Glutamatergic neuron (in vitro differentiated cells): ENCODE measurements around the gene PRR29. TPM values are rescaled to one million over a fixed set of nuclear protein-coding genes. Genes with fewer than 3 reads are reported as not detected.

Source experiments
- DNase-seq: peaks from one replicate; pipeline ENCODE4 v3.0.0; 2022
- H3K27ac Mint-ChIP-seq: one replicate; pipeline ENCODE4 v1.8.0; 2020; ENCODE audit warnings: mild to moderate bottlenecking, mixed read lengths, inconsistent platforms; ENCODE audit not compliant: unreplicated experiment
- H3K27me3 Mint-ChIP-seq: one replicate; pipeline ENCODE4 v1.8.0; 2020; ENCODE audit warnings: mild to moderate bottlenecking, moderate library complexity, mixed read lengths, inconsistent platforms; ENCODE audit not compliant: unreplicated experiment
- H3K36me3 Mint-ChIP-seq: one replicate; pipeline ENCODE4 v1.8.0; 2020; ENCODE audit warnings: mild to moderate bottlenecking, mixed read lengths, inconsistent platforms; ENCODE audit not compliant: unreplicated experiment
- H3K4me1 Mint-ChIP-seq: one replicate; pipeline ENCODE4 v1.8.0; 2020; ENCODE audit warnings: mild to moderate bottlenecking, low read depth, mixed read lengths, inconsistent platforms; ENCODE audit not compliant: unreplicated experiment
- H3K4me3 Mint-ChIP-seq: one replicate; pipeline ENCODE4 v1.8.0; 2020; ENCODE audit warnings: mild to moderate bottlenecking, mixed read lengths, inconsistent platforms; ENCODE audit not compliant: unreplicated experiment
- H3K9me3 Mint-ChIP-seq: one replicate; pipeline ENCODE4 v1.8.0; 2020; ENCODE audit warnings: mild to moderate bottlenecking, moderate library complexity, mixed read lengths, inconsistent platforms; ENCODE audit not compliant: unreplicated experiment
- total RNA-seq: library from RNA; stranded (reverse); fragmentation: NEBNext Ultra II Directional; extraction: Animal tissue kit (Norgen Biotek cat#: 25700); gene quantifications from one replicate; pipeline ENCODE4 v1.2.1, GENCODE V29; 2021; ENCODE audit not compliant: unreplicated experiment
- TF ChIP-seq, protein P1 (sequence below): fragments of 200-600 bp; sonication (generic); IDR thresholded peaks from one replicate; pipeline ENCODE4 v1.5.0; 2021; ENCODE audit not compliant: partially characterized antibody, unreplicated experiment

The PRR29 gene
- total RNA-seq, 1 donor from 2014 or later = not detected

DNA sequence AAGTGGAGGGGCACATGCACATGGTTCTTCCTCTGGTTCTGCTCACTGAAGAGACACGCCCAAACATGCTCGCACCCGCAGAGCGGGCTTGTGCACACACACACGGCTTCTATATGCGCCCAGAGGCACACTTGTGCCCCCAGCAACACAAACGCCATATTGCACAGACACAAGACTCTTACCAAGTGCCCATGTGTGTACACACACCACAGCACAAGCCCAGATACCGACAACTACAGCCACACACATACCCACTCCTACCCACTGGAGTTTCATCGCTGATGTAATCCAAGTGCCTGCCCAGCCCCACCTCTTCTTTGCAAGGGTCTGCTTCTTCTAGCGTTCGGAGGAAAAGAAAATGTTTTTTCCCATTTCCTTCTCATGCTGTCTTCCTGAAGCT lies 6.5 kb upstream of the PRR29 start:
- Mint-ChIP-seq H3K27ac (no peak overlapping the region), H3K36me3 (no peaks in the 10 kb centered on the region), H3K9me3 (peaks cover 11% of the 10 kb centered on the region), H3K4me3 (no peak overlapping the region), H3K4me1 (peaks cover 14% of the 10 kb centered on the region), H3K27me3 (peaks cover 16% of the 10 kb centered on the region)
- TF ChIP-seq, protein P1, sequence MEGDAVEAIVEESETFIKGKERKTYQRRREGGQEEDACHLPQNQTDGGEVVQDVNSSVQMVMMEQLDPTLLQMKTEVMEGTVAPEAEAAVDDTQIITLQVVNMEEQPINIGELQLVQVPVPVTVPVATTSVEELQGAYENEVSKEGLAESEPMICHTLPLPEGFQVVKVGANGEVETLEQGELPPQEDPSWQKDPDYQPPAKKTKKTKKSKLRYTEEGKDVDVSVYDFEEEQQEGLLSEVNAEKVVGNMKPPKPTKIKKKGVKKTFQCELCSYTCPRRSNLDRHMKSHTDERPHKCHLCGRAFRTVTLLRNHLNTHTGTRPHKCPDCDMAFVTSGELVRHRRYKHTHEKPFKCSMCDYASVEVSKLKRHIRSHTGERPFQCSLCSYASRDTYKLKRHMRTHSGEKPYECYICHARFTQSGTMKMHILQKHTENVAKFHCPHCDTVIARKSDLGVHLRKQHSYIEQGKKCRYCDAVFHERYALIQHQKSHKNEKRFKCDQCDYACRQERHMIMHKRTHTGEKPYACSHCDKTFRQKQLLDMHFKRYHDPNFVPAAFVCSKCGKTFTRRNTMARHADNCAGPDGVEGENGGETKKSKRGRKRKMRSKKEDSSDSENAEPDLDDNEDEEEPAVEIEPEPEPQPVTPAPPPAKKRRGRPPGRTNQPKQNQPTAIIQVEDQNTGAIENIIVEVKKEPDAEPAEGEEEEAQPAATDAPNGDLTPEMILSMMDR = no peak
- DNase-seq = no peak

DNA sequence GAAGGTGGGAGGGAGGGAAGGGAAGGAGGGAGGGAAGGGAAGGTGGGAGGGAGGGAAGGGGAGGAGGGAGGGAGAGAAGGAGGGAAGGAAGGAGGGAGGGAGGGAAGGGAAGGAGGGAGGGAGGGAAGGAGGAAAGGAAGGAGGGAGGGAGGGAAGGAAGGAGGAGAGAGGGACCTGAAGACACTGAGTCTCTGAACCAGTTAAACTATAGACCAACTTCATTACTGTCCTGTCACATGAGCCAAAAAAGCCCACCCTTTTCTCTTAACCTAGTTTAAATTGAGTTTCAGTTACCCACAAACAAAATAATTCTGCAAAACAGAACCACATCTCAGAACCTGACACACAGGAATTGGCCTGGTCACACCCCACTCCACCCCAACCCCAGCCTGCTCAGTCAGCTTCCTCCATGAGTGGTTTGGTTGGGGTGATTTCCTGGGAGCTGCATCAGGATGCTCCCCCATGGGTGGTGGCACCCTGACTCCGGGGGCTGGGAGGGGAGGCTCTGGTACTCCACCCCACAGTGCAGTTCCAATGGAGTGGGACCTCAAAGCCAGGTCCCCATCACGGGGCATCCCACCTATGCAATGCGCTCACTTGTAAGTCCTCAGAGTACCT lies 4.7 kb upstream of the PRR29 start:
- H3K36me3 Mint-ChIP-seq = no peaks in the 10 kb centered on the region
- H3K9me3 Mint-ChIP-seq = peaks cover 12% of the 10 kb centered on the region
- no peak overlapping the region for H3K4me3 Mint-ChIP-seq
- peaks cover 21% of the 10 kb centered on the region for H3K27me3 Mint-ChIP-seq
- peaks cover 14% of the 10 kb centered on the region for H3K4me1 Mint-ChIP-seq
- H3K27ac Mint-ChIP-seq = no peak overlapping the region
- DNase-seq = no peak
- TF ChIP-seq, protein P1 = no peak

DNA sequence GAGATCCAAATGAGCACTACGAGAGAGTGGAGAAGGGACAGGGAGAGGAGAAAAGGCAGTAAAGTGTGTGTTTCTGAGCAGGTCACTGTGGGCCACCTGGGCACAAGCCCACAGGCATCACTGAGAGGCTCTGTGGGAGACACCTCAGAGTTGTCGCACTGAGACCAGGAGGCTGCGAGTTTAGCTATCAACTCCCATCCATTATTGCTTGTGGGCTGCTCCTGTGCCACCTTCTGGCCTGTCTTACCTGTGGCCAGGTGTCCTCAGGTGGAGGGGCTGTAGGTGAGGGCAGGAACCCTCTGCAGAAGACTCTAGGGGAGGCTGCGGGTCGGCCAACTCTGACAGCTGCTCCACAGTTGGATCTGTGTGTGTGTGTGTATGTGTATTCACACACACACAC lies 2.5 kb upstream of the PRR29 start:
- H3K27ac Mint-ChIP-seq = no peak overlapping the region
- DNase-seq = no peak
- no peak overlapping the region for H3K4me3 Mint-ChIP-seq
- peaks cover 22% of the 10 kb centered on the region for H3K27me3 Mint-ChIP-seq
- H3K9me3 Mint-ChIP-seq = peaks cover 11% of the 10 kb centered on the region
- TF ChIP-seq, protein P1 = no peak
- H3K4me1 Mint-ChIP-seq = peaks cover 8% of the 10 kb centered on the region
- H3K36me3 Mint-ChIP-seq = no peaks in the 10 kb centered on the region

DNA sequence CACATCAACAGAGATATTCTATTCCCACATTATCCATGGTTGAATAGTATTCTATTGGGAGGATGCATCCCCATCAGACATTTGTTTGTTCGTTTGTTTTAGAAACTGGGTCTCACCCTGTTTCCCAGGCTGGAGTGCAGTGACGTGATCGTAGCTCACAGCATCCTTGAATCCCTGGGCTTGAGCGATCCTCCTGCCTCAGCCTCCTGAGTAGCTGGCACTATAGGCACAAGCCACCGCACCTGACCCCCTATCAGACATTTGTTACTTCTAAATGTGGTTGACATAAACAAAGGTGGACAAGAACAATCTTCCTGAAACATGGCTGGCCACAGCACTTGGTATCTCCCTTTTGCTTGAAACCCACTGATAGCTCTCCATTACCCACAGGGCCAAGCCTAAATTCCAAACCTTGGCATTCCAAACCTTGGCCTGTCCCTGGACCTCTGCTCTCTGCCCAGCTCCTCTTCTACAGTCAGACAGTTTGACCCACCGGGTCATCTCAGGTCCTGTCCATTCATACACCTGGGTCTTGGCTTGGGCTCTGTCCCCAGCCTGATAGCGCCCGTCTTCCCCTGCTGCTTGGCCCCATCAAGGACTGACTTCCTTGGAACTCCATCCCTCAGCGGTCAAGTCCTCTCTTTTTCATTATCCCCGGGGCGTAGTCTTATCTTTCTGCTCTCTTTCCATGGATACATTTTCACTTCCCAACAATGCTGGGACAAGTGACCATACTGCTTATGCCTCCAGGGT lies 1.5 kb upstream of the PRR29 start:
- Mint-ChIP-seq H3K27ac (no peak overlapping the region), H3K4me3 (no peak overlapping the region), H3K4me1 (peaks cover 3% of the 10 kb centered on the region), H3K36me3 (no peaks in the 10 kb centered on the region), H3K27me3 (peaks cover 22% of the 10 kb centered on the region), H3K9me3 (peaks cover 9% of the 10 kb centered on the region)
- TF ChIP-seq, protein P1 = no peak
- no peak for DNase-seq

DNA sequence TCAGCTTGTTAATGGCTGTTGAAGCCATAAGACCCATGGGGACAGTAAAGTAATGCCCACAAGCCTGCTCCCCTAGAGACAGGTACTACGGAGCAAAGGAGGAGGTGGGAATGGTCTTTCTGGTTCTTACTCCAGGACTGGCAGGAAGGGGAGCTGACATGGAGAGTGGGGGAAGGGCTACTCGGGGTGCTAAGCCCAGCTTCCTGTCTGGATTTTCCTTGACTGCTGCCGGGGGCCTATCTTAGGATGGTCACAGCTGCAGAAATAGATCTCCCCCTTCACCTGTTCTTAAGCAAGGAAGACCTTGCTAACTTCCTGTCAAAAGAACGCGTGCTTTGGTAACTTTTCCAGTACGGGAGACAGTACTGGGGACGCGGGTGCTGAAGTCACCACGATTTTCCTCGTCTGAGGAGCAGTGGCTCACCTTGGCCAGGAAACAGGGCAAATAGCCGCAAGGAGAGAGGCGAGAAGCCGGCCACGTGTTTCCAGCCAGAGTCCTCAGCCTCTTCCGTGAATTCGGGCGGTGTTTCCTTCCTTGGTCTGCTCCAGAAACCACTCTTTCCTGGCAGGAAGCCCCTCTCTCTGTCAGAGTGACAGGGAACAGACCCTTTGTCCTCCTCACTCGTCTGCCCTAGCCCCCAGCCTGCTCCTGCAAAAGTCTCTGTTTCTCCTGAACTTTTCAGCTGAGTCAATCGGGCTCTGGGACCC lies 656 bp upstream of the PRR29 start:
- Mint-ChIP-seq H3K27me3 (peaks cover 17% of the 10 kb centered on the region), H3K27ac (no peak overlapping the region), H3K4me1 (no peaks in the 10 kb centered on the region), H3K36me3 (no peaks in the 10 kb centered on the region), H3K4me3 (peak overlapping the region; percentile 81), H3K9me3 (peaks cover 6% of the 10 kb centered on the region)
- TF ChIP-seq, protein P1 = no peak
- DNase-seq = no peak
